ENCODE data around the gene TREX2.

The TREX2 gene

DNA sequence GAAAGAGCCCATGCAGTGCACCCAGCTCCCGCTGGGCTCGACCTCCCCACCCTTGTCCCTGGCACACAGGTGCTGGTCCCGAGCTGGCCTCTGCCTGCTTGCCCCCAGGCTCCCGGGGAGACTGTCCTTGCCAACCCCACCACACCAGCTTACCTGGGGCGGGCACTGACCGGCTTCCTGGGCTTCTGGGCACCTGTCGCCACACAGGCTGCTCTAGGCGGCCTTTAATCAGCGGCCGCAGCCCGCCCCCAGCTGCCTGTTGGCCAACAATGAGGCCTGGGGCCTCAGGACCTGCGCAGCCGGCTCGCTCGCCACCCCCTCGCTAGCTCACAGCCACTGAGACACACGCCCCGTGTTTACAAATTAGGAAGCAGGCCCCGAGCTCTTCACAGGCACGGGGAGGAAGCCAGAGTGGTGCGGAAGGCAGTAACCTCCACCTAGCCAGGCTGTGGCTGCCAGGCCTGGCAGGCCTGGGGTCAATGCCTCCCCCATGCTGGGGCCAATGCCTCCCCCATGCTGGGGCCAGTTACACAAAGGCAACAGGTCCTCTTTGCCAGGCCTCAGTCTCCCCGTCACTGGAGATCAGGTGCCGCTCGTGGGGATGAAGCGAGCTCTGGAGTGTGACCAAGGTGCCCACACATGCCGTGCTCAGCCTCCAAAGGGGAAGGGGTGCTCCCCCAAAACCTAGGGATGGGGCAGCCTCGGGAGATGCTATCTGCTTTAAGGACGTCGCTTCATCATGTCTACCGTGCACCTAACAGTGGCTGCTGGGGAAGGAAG lies at the start of gene TREX2:
Gene TREX2, minus strand, starts transcription at position 201 of the 780 bp plus-strand sequence. CDS start 626 bp downstream, outside the sequence.
- no peak for DNase-seq

DNA sequence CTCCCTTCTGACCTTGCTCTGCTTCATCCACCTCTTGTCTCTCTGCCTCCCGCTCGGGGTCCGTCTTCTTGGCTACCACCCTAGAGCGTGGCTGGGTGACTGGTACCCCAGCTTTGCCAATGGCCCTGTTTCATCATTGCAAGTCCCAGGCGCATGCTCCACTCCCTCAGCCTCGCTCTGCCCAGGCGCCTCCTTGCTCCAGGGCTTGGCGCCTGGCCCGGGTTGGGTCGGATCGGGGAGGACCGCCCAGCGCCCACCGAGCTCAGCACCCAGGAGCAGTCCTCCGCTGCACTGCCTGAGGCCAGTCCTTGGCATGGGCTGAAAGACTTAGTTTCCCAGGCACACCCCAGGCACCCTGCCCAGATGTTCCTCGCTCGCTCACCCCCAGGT lies 49.5 kb upstream of the TREX2 start:
- DNase-seq: no peak

DNA sequence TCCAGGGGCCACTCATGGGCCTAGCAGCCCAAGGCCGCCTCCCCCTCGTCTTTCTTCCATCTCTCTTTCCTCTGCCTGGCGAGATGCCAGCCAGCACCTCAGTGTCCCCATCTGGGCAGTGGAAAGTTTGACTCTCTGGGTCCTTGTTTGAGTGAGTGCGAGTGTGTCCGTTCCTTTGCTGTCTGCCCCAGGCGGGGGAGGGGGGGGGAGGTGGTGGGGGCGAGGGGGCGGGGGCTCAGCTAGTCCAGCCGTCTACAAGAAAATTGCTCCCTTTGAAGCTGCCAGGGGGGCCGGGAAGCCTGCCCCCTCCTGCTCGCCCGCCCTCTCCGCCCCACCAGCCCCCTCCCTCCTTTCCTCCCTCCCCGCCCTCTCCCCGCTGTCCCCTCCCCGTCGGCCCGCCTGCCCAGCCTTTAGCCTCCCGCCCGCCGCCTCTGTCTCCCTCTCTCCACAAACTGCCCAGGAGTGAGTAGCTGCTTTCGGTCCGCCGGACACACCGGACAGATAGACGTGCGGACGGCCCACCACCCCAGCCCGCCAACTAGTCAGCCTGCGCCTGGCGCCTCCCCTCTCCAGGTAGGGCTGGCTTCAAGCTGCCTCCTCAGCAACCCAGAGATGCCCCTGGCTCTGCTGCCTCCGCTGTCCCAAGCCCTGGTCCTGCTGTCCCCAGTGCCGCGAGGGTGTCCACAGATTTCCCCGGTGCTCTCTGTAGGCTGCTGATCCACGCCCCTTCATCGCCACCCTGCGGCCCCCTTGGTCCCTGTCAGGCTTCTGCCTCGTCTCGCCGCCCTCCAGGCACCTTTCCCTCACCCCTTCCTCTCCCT lies 48.9 kb upstream of the TREX2 start, which contains the start of gene BGN:
Gene BGN, plus strand, starts transcription at position 440 of the 821 bp plus-strand sequence. CDS start 9,652 bp downstream, outside the sequence.
- DNase-seq: no peak

DNA sequence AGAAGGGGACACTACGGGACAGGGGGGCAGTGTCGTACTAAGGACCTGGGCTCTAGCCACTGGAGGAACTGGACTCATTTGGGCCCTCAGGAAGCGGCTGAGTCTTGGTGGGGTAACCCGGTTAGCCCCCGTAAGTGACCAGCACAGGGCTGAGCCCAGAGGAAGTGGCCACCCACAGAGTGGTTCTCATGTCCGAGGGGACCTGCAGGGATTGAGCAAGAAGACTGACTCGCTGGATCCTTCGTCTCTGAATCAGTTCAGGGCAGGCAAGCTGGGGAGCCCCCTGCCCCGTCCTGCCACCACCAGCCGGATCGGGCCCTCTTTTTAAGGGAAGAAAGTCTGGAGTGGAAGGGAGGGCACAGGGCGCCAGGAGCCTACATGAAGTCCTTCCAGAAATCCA lies 48.2 kb upstream of the TREX2 start:
- DNase-seq: no peak

DNA sequence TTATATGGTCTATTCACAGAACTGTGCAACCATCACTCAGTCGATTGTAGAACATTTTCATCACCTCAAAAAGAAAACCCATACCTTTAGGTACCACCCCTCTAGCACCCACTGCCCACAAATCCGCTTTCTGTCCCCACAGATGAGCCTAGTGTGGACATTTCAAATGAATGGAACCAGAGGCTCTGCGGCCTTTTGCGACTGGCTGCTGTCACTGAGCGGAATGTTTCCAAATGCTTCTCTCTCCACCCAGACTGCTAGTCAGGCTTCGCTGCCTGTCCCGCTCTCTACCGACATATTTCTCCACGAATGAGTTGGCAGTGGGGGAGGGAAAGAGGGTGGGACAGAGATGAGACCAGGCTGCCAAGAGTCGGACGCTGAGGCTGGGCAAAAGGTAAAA lies 47.2 kb upstream of the TREX2 start:
- DNase-seq: no peak

GRCh38 chrX:153492543-153492942 lies 46.7 kb upstream of the TREX2 start:
- no peak for DNase-seq

DNA sequence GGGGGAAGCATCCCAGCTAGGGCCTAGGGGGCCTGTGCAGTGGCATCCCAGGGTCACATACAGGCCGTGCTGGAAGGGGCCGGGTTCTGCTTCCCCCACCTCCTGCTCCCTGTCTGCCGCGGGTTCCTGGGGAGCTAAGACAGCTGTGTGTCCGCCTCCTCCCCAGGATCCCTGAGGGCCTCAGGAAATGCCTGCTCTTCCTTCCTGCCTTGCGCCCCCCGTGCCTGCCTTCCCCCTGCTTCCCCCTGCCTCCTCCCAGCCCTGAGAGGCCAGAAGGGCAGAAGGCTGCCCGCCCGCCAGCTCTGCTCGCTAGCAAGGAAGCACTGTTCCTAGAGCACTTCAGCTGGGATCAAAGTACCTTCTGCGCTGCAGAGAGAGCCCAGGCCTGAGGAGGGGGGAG lies 46.1 kb upstream of the TREX2 start:
- DNase-seq: no peak

GRCh38 chrX:153491351-153491914 lies 45.6 kb upstream of the TREX2 start:
- DNase-seq: no peak

- no peak for DNase-seq
Observed at GRCh38 chrX:153490217-153490930, 44.5 kb upstream of the TREX2 start.

GRCh38 chrX:153488231-153488914 lies 42.5 kb upstream of the TREX2 start:
- DNase-seq: no peak

- DNase-seq: no peak
Observed at GRCh38 chrX:153487590-153488071, 41.8 kb upstream of the TREX2 start.

- no peak for DNase-seq
Observed at GRCh38 chrX:153486171-153486570, 40.3 kb upstream of the TREX2 start.

- DNase-seq: no peak
Observed at GRCh38 chrX:153485396-153486080, 39.7 kb upstream of the TREX2 start.

DNA sequence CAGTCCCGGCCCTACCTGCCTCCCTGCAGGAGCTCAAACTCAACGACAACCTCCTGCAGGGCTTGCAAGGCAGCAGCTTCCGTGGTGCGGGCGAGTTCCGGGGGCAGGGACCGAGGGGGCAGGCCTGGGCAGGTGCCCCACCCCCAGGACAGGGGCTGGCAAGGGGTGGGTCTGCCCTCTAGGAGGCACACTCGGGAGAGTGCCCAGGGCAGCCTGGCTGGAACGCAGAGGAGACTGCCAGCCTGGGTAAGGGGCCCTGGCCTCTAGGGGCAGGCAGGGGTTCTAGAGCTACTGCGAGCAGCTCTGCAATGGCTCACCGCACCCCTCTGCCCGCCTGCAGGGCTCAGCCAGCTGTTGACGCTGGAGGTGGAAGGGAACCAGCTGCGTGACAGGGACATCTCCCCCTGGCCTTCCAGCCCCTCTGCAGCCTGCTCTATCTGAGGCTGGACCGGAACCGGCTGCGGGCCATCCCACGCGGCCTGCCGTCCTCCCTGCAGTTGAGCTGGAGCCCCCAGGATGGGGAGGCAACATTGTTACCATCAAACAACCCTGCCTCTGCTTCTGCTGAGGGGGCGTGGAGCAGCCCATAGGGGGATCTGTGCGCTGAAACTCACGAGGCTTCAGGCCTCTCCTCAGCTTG lies 36.6 kb upstream of the TREX2 start:
- DNase-seq: no peak

DNA sequence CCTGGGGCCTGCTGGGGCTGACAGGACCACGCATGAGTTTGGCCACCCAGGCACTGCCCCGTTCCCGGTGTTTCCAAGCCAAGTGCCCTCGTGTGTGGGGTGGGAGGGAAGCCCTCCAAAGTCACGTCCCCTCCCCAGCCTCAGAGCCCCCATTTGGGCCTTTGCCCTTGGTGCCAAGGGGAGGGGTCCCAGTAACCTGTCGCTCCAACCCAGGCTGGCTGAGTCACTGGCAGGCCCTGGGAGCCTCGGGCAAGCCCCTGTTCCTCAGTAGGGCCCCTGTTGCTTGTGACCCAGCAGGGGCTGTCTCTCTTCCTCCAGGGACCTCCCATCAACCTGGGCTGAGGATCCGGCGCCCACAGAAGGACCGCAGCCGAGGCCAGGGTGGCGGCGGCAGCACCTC lies 35.2 kb upstream of the TREX2 start:
- no peak for DNase-seq

DNA sequence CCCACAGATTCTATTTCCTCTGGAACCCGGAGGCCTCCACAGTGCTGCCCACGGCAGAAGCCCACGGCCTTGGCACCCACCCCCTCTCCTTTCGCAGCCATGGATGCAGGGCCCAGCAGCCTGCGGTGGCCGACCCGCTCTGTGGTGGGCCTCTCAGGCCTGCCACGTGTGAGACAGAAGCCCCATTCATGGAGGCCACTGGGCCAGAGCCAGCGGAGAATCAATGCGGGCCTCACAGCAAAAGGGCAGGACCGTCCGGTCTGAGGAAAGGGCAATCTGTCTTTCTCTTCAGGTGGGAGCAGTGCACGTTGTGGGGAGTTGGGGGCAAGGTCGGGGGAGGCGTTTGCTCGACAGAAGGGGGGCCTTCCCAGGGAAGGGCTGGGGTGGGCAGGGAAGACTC lies 32.9 kb upstream of the TREX2 start:
- no peak for DNase-seq

DNA sequence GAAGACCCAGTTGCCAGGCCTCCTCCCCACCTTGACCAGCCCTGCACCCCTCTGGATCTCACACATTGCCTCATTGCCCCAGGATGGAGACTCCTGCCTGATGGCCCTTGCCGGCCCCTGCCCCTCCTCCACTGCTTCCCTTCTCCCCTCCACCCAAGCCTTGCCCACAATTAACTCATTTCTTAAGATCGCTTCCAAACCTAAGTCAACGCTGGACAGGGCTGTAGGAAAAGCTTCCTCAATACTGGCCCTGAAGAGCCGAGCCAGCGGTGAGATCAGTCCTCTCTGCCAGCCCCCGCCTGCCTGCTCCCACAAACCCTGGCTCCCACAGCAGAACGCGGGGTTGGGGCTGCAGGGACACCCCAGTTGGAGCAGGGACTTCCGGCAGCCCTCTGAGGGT lies 32.0 kb upstream of the TREX2 start:
- no peak for DNase-seq

GRCh38 chrX:153477364-153477857 lies 31.6 kb upstream of the TREX2 start:
- no peak for DNase-seq

GRCh38 chrX:153476666-153477363 lies 31.0 kb upstream of the TREX2 start:
- DNase-seq: no peak

DNA sequence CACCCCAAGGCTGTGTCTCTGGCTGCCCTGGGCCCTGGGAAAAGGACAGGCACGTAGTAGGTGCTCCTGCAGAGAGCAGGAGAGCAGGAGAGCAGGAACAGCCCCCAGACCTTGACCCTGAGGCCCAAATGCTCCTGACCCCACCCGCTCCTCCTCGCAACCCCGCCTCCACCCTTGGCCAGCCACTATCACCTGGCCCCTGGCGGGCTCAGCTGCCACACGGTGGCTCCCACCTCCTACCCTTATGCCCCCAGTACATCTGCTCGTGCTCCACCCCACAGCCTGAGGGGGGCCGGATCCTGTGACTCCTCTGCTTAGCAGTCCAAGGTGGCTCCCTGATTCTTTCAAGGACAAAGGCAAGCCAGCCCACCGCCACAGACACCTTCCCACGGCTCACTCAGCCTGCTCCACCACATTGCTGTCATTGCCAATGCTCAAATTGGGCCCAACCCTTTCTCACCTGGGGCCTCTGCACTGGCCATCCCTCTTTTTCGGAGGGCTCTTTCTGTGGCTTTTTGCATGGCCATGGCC lies 30.0 kb upstream of the TREX2 start:
- DNase-seq: no peak
